GM12892 (cell line): ENCODE results near the gene ZCCHC2.

Experiments used
- POLR2A ChIP-seq: IDR thresholded peaks from 2 replicates; pipeline ENCODE4 v1.6.1; 2011; ENCODE audit warnings: low read depth, low read length, control low read depth
- POLR2AphosphoS5 ChIP-seq: IDR thresholded peaks from 2 replicates; pipeline ENCODE4 v1.6.1; 2011; ENCODE audit warnings: low read depth, low read length, control low read depth

GRCh38 chr18:62496262-62496661 is 26.6 kb upstream of the ZCCHC2 start:
- TF ChIP-seq POLR2AphosphoS5 (no peak), POLR2A (no peak)
